ENCODE data around the gene MAEA. TPM values are rescaled to one million over a fixed set of nuclear protein-coding genes. Genes with fewer than 3 reads are reported as not detected.

The MAEA gene
- total RNA-seq, 4 donors from 2014 or later = 47.2 to 62.1 (median 53.9) TPM

GRCh38 chr4:1355378-1355777 is 65.7 kb downstream of the MAEA start:
- peaks cover 0 to 85% of the 10 kb centered on the region in 2 donors for H3K36me3 ChIP-seq
- H3K27me3 ChIP-seq = no peaks in the 10 kb centered on the region
- TF ChIP-seq POLR2A (IDR thresholded peaks at IDR 0.05) (no peak), EP300 (IDR thresholded peaks at IDR 0.05) (no peak), POLR2AphosphoS5 (IDR thresholded peaks at IDR 0.05) (no peak)
- TF ChIP-seq, protein P1, sequence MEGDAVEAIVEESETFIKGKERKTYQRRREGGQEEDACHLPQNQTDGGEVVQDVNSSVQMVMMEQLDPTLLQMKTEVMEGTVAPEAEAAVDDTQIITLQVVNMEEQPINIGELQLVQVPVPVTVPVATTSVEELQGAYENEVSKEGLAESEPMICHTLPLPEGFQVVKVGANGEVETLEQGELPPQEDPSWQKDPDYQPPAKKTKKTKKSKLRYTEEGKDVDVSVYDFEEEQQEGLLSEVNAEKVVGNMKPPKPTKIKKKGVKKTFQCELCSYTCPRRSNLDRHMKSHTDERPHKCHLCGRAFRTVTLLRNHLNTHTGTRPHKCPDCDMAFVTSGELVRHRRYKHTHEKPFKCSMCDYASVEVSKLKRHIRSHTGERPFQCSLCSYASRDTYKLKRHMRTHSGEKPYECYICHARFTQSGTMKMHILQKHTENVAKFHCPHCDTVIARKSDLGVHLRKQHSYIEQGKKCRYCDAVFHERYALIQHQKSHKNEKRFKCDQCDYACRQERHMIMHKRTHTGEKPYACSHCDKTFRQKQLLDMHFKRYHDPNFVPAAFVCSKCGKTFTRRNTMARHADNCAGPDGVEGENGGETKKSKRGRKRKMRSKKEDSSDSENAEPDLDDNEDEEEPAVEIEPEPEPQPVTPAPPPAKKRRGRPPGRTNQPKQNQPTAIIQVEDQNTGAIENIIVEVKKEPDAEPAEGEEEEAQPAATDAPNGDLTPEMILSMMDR (IDR thresholded peaks at IDR 0.05) = no peak
- no peak for ATAC-seq
- WGBS, 2 donors (ENCODE audit: low coverage in 1 of 2) = 100% methylated on average over 1 of the region's 14 CpGs; no CpG with 5 or more reads in 1 of the 2 donors
- H3K4me1 ChIP-seq = peaks cover 0 to 20% (median 5%) of the 10 kb centered on the region in 3 donors
- no peak overlapping the region for H3K27ac ChIP-seq
- no peaks in the 10 kb centered on the region for H3K9me3 ChIP-seq
- H3K4me3 ChIP-seq = no peak overlapping the region

DNA sequence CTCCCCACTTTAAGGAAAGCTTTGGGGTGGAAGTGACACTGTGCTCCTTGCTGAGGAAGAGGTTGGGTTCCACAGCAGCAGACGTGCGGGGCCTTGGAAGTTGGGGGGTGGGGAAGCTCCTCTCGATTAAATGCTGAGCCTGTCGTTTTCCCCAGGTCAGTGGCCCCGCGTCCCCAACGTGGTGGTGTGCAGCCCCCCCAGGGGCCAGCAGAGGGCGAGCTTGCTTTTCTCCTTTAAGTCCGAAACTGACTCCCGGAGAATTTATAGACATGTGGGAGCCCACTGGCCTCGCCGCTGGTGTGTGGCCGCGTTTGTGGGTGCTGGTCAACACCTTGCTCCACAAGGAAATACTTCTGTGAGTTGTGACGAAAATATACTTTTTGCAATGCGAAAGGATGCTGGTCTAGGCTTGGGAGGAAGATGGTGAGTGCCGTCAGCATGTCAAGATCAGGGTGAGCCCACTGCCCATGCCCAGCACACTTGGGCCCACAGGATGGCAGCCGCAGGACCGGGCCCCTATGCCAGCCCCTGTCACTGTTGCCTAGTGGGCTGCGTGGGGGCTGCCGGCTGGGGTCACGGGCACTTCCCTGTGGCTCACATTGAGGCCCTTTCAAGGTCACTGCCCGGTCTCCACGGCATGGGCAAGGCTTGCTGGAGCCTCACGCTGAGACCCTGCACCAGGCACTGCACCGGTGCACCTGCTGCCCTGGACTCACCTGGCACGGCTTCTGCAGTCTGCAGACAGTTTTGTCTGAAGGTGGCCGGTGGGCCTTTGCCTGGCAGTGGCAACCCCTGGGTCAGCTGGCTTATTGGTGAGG is 66.7 kb downstream of the MAEA start:
- peaks cover 0 to 92% of the 10 kb centered on the region in 2 donors for H3K36me3 ChIP-seq
- WGBS, 2 donors (ENCODE audit: low coverage in 1 of 2) = 32 to 62% methylated on average over 2 to 9 of the region's 28 CpGs
- TF ChIP-seq POLR2A (IDR thresholded peaks at IDR 0.05) = no peak
- TF ChIP-seq, protein P1 (IDR thresholded peaks at IDR 0.05) = peak in 3 of 4 experiments; percentile 63 to 90 (median 68)

DNA sequence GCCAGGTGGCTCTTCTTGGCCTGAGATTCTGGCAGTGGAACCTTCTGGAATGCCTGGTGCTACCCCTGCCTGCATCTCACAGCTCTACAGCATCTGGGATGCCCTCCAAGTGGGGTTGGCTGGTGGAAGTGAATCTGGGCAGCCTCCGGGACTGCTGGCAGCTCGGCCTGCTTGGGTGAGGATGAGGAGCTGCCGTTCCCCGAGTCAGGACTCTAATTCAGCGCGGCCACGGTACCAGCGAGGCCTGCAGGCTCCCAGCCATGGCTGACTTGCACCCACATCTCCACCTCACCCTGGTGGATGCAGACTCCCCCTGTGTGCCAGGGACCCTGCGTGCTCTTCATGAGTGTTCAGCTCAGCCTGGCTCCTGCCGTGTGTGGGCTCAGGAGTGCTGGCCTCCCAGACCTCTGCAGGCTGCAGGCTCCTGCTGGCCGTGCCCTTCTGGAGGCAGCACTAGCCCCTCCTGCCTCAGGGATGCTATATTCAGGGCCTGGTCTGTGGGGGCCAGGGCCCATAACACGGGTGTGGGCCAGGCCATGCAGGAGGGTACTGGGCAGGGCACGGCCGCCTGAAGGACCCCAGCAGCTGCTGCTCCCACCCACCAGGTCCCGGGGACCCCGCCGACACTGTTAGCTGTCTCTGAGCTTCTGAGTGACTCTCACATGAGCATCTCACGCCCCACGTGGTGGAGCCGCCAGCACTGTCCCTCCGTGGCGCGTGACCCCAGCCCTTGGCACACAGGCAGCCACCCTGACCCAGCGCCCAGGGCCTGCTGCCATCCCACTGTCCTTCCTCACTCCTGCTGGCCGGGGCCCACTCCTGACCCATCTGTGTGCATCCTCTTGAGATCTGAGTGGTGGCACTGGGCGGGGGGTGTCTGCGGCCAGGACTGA is 67.9 kb downstream of the MAEA start:
- Histone ChIP-seq H3K27me3 (no peaks in the 10 kb centered on the region), H3K27ac (no peak overlapping the region), H3K9me3 (no peaks in the 10 kb centered on the region), H3K4me3 (no peak overlapping the region), H3K36me3 (peaks cover 0 to 93% of the 10 kb centered on the region in 2 donors), H3K4me1 (peaks cover 0 to 8% (median 0%) of the 10 kb centered on the region in 3 donors)
- 93% methylated on average over 3 of the region's 27 CpGs; no CpG with 5 or more reads in 1 of the 2 donors for WGBS, 2 donors (ENCODE audit: low coverage in 1 of 2)
- TF ChIP-seq POLR2A (IDR thresholded peaks at IDR 0.05) = no peak
- no peak for TF ChIP-seq EP300 (IDR thresholded peaks at IDR 0.05)
- TF ChIP-seq, protein P1 (IDR thresholded peaks at IDR 0.05) = no peak
- TF ChIP-seq POLR2AphosphoS5 (IDR thresholded peaks at IDR 0.05) = no peak
- ATAC-seq = no peak

More for the DNA sequence above, 66.7 kb downstream of the MAEA start:
- Histone ChIP-seq H3K4me3 (no peak overlapping the region), H3K27me3 (no peaks in the 10 kb centered on the region), H3K4me1 (peaks cover 0 to 18% (median 5%) of the 10 kb centered on the region in 3 donors), H3K27ac (no peak overlapping the region), H3K9me3 (no peaks in the 10 kb centered on the region)
- ATAC-seq = no peak

DNA sequence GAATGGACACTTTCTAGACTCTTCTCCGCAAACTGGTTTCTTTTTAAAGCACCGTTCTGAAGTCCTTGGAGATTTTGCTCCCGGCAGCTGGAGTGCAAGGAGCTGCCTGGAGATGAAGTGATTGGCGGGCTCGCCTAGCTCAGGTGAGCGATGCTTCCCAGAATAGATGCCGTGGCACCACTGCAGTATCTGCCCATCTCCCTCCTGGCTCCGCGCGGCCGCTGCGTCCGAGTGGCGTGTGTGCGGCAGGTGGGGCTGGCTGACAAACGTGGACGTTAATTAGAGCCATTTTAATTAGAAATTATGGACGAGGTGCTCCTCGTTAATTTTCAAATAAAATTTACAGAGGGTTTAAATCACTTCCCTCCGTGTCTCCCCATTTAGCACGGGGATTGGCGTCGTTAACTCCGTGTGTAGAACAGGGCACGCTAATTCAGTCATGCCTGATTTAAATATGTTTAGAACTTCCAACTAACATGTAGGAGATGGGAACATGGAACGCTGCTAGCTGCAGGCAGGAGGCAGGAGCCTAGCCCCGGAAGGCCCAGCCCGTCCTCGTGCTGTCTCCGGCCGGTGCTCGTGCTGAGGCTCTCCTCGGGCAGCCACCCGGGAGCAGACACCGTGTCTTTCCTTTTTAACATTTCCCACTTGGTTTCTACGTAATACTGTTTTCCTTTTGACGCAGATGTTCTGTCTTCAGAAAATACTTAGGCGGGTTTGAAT is 68.9 kb downstream of the MAEA start:
- H3K4me3 ChIP-seq = no peak overlapping the region
- peaks cover 0 to 90% of the 10 kb centered on the region in 2 donors for H3K36me3 ChIP-seq
- H3K9me3 ChIP-seq = no peaks in the 10 kb centered on the region
- TF ChIP-seq, protein P1 (IDR thresholded peaks at IDR 0.05) = no peak
- ATAC-seq = no peak
- WGBS, 2 donors (ENCODE audit: low coverage in 1 of 2) = 94% methylated on average over 28 of the region's 38 CpGs; no CpG with 5 or more reads in 1 of the 2 donors
- H3K27me3 ChIP-seq = no peaks in the 10 kb centered on the region
- peaks cover 0 to 8% (median 0%) of the 10 kb centered on the region in 3 donors for H3K4me1 ChIP-seq
- no peak overlapping the region for H3K27ac ChIP-seq
